ENCODE measurements around the gene TMEM88. TPM values are rescaled to one million over a fixed set of nuclear protein-coding genes. Genes with fewer than 3 reads are reported as not detected.

TMEM88 gene
- total RNA-seq, 2 experiments from 2014 or later = 0.41 to 4.0 TPM

GRCh38 chr17:7889166-7889955, 34.5 kb downstream of the TMEM88 start:
- no peak overlapping the region for H3K4me3 ChIP-seq (ENCODE audit: low read depth, low read length, poor library complexity, severe bottlenecking)
- no TSS peak for BruUV-seq (replicated peaks)
- CTCF ChIA-PET (ENCODE audit: unreplicated experiment) = no interaction called here

GRCh38 chr17:7893187-7893880, 38.5 kb downstream of the TMEM88 start:
- Histone ChIP-seq H3K4me1 (ENCODE audit: insufficient read depth, low read length, poor library complexity, severe bottlenecking) (peaks cover 10% of the 10 kb centered on the region), H3K79me2 (ENCODE audit: insufficient read depth, low read depth, low read length) (peaks cover 13% of the 10 kb centered on the region; the same call in 1 of the 2 replicates), H3K36me3 (ENCODE audit: insufficient read depth, low read length) (peaks cover 79% of the 10 kb centered on the region), H2AFZ (ENCODE audit: low read length) (no peak overlapping the region), H3K4me3 (ENCODE audit: low read depth, low read length, poor library complexity, severe bottlenecking) (no peak overlapping the region), H3K27ac (ENCODE audit: low read depth, low read length, poor library complexity, severe bottlenecking) (no peak overlapping the region), H3K4me2 (ENCODE audit: low read length) (no peak overlapping the region), H3K9me2 (ENCODE audit: insufficient read depth, low read length) (no peaks in the 10 kb centered on the region), H3K9me3 (ENCODE audit: low read length) (no peaks in the 10 kb centered on the region), H4K20me1 (ENCODE audit: insufficient read depth, low read length) (0 out of 2 replicates have a peak, but pooled peaks cover 3% of the 10 kb centered on the region)
- ChIA-PET POLR2A (no interaction called here), CTCF (ENCODE audit: unreplicated experiment) (no interaction called here)
- no TSS peak for BruUV-seq (replicated peaks)
- no peak for TF ChIP-seq EZH2phosphoT487 (IDR thresholded peaks at IDR 0.05; ENCODE audit: borderline replicate concordance, low read depth, low read length)
- no peak for TF ChIP-seq CTCF (conservative IDR thresholded peaks at IDR 0.05; ENCODE audit: low read length)
- no peak for DNase-seq (ENCODE audit: low spot score)
- intact Hi-C loops (cut with micrococcal nuclease; ENCODE audit: unreplicated experiment) = no loop called here

More at GRCh38 chr17:7889166-7889955, 34.5 kb downstream of the TMEM88 start:
- H2AFZ ChIP-seq (ENCODE audit: low read length) = no peak overlapping the region
- TF ChIP-seq CTCF (conservative IDR thresholded peaks at IDR 0.05; ENCODE audit: low read length) = no peak
- no peak for TF ChIP-seq EZH2phosphoT487 (IDR thresholded peaks at IDR 0.05; ENCODE audit: borderline replicate concordance, low read depth, low read length)
- H3K4me2 ChIP-seq (ENCODE audit: low read length) = peak overlapping the region; percentile 97; the same call in 1 of the 2 replicates
- H3K36me3 ChIP-seq (ENCODE audit: insufficient read depth, low read length) = peaks cover 46% of the 10 kb centered on the region
- no peaks in the 10 kb centered on the region for H3K9me3 ChIP-seq (ENCODE audit: low read length)
- H3K9me2 ChIP-seq (ENCODE audit: insufficient read depth, low read length) = no peaks in the 10 kb centered on the region
- 0 out of 2 replicates have a peak, but pooled peaks cover 5% of the 10 kb centered on the region for H4K20me1 ChIP-seq (ENCODE audit: insufficient read depth, low read length)
- no peak overlapping the region for H3K27ac ChIP-seq (ENCODE audit: low read depth, low read length, poor library complexity, severe bottlenecking)
- intact Hi-C loops (cut with micrococcal nuclease; ENCODE audit: unreplicated experiment) = loop anchor here (5.0 kb wide), 1 partner anchor 228 kb away; the partner anchor contains the start of gene ALOXE3
- peaks cover 40% of the 10 kb centered on the region for H3K79me2 ChIP-seq (ENCODE audit: insufficient read depth, low read depth, low read length)
- peaks cover 17% of the 10 kb centered on the region for H3K4me1 ChIP-seq (ENCODE audit: insufficient read depth, low read length, poor library complexity, severe bottlenecking)
- DNase-seq (ENCODE audit: low spot score) = no peak
- POLR2A ChIA-PET = no interaction called here
